ENCODE data around the gene PGBD2.

DNA sequence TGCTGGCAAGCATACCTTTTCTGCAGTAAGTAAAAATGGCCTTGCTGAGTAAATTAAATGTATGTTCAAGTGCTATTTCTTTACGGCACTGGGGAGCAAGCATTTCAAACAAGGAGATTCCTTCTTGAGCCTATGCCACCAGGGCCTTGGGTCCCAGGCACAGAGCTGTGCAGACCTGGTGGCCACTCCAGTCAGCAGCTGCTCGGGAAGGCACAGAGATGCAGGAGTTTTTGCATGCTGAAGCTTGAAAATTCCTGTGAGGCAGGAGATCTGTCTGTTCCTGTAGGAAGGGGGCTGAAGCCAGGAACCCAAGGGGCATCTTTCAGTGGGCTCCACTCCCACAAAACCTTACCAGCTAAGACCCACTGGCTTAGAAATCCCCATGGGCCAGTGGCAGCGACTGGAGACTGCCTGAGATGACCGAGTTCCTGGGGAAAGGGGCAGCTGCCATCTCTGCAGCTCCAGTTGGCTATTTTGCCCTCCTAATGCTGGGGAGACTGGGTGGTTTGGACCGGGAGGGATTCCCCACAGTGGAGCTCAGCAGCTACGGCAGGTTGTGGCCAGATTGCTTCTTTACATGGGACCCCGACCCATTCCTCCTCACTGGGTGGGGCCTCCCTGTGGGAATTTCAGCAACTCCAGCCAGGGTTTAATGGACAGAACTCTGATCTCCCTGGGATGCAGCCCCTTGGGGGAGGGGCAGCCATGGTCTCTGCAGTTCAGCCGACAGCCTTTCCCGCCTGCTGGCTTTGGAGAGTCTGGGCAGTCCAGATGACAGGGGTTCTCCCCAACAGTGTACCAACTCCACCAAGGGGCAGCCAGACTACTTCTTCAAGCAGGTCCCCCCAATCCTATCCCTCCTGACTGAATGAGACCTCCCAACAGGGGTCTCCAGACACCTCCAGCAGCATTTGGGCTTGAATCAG lies 8.4 kb upstream of the PGBD2 start:
- TF ChIP-seq, protein P1, sequence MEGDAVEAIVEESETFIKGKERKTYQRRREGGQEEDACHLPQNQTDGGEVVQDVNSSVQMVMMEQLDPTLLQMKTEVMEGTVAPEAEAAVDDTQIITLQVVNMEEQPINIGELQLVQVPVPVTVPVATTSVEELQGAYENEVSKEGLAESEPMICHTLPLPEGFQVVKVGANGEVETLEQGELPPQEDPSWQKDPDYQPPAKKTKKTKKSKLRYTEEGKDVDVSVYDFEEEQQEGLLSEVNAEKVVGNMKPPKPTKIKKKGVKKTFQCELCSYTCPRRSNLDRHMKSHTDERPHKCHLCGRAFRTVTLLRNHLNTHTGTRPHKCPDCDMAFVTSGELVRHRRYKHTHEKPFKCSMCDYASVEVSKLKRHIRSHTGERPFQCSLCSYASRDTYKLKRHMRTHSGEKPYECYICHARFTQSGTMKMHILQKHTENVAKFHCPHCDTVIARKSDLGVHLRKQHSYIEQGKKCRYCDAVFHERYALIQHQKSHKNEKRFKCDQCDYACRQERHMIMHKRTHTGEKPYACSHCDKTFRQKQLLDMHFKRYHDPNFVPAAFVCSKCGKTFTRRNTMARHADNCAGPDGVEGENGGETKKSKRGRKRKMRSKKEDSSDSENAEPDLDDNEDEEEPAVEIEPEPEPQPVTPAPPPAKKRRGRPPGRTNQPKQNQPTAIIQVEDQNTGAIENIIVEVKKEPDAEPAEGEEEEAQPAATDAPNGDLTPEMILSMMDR (IDR thresholded peaks at IDR 0.05), result no peak
- no peak for TF ChIP-seq POLR2A (IDR thresholded peaks at IDR 0.05)
